ENCODE results near the gene GAS7. TPM values are rescaled to one million over a fixed set of nuclear protein-coding genes. Genes with fewer than 3 reads are reported as not detected.

The GAS7 gene
- total and polyA plus RNA-seq, 2 of the 13 experiments (the other 11 are each of a cell fraction or from before 2014, with no cell fraction given), result 1.0 to 5.2 TPM

- FAIRE-seq (no peak), DNase-seq (ENCODE audit: low spot score) (no peak), ATAC-seq (no peak)
- TF ChIP-seq GTF3A (CRISPR knock-in tag; conservative IDR thresholded peaks at IDR 0.05) (no peak), SNAPC5 (CRISPR knock-in tag; IDR thresholded peaks at IDR 0.05; ENCODE audit: borderline replicate concordance) (no peak), SP140L (CRISPR knock-in tag; IDR thresholded peaks at IDR 0.05; ENCODE audit: borderline replicate concordance) (no peak), ZSCAN20 (CRISPR knock-in tag; IDR thresholded peaks at IDR 0.05; ENCODE audit: borderline replicate concordance) (no peak), ZNF264 (CRISPR knock-in tag; IDR thresholded peaks at IDR 0.05) (no peak), ZBTB21 (CRISPR knock-in tag; IDR thresholded peaks at IDR 0.05) (no peak), NONO (IDR thresholded peaks at IDR 0.05) (no peak), NONO (CRISPR knock-in tag; conservative IDR thresholded peaks at IDR 0.05) (no peak), PHF8 (CRISPR knock-in tag; IDR thresholded peaks at IDR 0.05) (no peak), ELF1 (CRISPR knock-in tag; IDR thresholded peaks at IDR 0.05) (no peak), HIC2 (CRISPR knock-in tag; IDR thresholded peaks at IDR 0.05; ENCODE audit: low read depth) (no peak)
- intact Hi-C loops (cut with micrococcal nuclease; ENCODE audit: unreplicated experiment) (no loop called here), in situ Hi-C loops (cut with HindIII; ENCODE audit: extremely low pct_ligation_motif_present, low pct_unique_long_range_greater_than_20kb) (no loop called here)
- WGBS (ENCODE audit: low lambda C conversion rate), result 43% methylated on average over 2 of the region's 10 CpGs
- peaks cover 10% of the 10 kb centered on the region for H3K4me1 ChIP-seq (ENCODE audit: insufficient read depth, low read length)
- no peaks in the 10 kb centered on the region for H4K20me1 ChIP-seq (ENCODE audit: insufficient read depth, low read length)
- no peak overlapping the region for H3K4me2 ChIP-seq (ENCODE audit: low read depth, low read length)
- POLR2A ChIA-PET, result no interaction called here
- no peak overlapping the region for H3K9ac ChIP-seq (ENCODE audit: insufficient read depth, low read depth, low read length)
- H3K4me3 ChIP-seq (replicated peaks in 1 of 3; ENCODE audit: insufficient read depth in 1 of 3, low read depth in 2 of 3, low read length in 3 of 3), result no peak overlapping the region
- no peak overlapping the region for H3K27ac ChIP-seq (ENCODE audit: extremely low read length, insufficient read depth, low read length)
- H3K9me3 ChIP-seq (ENCODE audit: low read length), result no peaks in the 10 kb centered on the region
- no peaks in the 10 kb centered on the region for H3K36me3 ChIP-seq (replicated peaks in 1 of 2; ENCODE audit: control insufficient read depth in 1 of 2, insufficient read depth in 2 of 2, low read length in 2 of 2)
- H2AFZ ChIP-seq (ENCODE audit: low read length), result no peak overlapping the region
- no peaks in the 10 kb centered on the region for H3K79me2 ChIP-seq (ENCODE audit: insufficient read depth, low read length)
- CTCF ChIA-PET (ENCODE audit: low intra/inter-chr PET ratio, low total read pairs), result no interaction called here
- peaks cover 3 to 39% of the 10 kb centered on the region in 2 experiments; a peak in 3 of 5 replicates for H3K27me3 ChIP-seq (ENCODE audit: control insufficient read depth in 1 of 2, insufficient read depth in 2 of 2, low read length in 2 of 2)
- BruUV-seq (replicated peaks), result no TSS peak
Observed at GRCh38 chr17:10033449-10033848, 165.0 kb downstream of the GAS7 start.
